Measurements from ENCODE around the gene NFE2L2.

DNA sequence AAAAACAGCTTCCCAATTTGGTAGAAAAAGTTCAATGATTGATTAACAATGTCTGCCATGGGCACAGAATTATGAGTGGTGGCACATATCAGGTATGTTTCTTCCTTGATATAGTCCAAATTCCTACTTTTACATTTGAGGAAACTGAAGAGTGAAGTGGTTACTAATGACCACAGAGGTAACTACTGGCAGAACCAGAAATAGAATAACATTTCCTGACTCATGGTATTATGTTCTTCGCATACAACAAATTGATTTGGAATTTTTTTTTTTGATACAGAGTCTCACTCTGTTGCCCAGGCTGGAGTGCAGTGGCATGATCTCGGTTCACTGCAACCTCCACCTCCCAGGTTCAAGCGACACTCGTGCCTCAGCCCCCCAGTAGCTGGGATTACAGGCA is 6.0 kb upstream of the NFE2L2 start:
- no peak for TF ChIP-seq POLR2AphosphoS5 (IDR thresholded peaks at IDR 0.05; ENCODE audit: low read depth, low read length)
- TF ChIP-seq, protein P1, sequence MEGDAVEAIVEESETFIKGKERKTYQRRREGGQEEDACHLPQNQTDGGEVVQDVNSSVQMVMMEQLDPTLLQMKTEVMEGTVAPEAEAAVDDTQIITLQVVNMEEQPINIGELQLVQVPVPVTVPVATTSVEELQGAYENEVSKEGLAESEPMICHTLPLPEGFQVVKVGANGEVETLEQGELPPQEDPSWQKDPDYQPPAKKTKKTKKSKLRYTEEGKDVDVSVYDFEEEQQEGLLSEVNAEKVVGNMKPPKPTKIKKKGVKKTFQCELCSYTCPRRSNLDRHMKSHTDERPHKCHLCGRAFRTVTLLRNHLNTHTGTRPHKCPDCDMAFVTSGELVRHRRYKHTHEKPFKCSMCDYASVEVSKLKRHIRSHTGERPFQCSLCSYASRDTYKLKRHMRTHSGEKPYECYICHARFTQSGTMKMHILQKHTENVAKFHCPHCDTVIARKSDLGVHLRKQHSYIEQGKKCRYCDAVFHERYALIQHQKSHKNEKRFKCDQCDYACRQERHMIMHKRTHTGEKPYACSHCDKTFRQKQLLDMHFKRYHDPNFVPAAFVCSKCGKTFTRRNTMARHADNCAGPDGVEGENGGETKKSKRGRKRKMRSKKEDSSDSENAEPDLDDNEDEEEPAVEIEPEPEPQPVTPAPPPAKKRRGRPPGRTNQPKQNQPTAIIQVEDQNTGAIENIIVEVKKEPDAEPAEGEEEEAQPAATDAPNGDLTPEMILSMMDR (IDR thresholded peaks at IDR 0.05), result no peak
- no peak for TF ChIP-seq TCF7L2 (IDR thresholded peaks at IDR 0.05; ENCODE audit: low read depth, low read length)
- TF ChIP-seq, protein P2, sequence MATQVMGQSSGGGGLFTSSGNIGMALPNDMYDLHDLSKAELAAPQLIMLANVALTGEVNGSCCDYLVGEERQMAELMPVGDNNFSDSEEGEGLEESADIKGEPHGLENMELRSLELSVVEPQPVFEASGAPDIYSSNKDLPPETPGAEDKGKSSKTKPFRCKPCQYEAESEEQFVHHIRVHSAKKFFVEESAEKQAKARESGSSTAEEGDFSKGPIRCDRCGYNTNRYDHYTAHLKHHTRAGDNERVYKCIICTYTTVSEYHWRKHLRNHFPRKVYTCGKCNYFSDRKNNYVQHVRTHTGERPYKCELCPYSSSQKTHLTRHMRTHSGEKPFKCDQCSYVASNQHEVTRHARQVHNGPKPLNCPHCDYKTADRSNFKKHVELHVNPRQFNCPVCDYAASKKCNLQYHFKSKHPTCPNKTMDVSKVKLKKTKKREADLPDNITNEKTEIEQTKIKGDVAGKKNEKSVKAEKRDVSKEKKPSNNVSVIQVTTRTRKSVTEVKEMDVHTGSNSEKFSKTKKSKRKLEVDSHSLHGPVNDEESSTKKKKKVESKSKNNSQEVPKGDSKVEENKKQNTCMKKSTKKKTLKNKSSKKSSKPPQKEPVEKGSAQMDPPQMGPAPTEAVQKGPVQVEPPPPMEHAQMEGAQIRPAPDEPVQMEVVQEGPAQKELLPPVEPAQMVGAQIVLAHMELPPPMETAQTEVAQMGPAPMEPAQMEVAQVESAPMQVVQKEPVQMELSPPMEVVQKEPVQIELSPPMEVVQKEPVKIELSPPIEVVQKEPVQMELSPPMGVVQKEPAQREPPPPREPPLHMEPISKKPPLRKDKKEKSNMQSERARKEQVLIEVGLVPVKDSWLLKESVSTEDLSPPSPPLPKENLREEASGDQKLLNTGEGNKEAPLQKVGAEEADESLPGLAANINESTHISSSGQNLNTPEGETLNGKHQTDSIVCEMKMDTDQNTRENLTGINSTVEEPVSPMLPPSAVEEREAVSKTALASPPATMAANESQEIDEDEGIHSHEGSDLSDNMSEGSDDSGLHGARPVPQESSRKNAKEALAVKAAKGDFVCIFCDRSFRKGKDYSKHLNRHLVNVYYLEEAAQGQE (IDR thresholded peaks at IDR 0.05; ENCODE audit: insufficient read depth in 1 of 2, low read depth in 2 of 2, low read length in 1 of 2), result no peak

Measured in Panc1 (cell line).